B cell (primary cell): ENCODE results near the gene ARL6. TPM values are rescaled to one million over a fixed set of nuclear protein-coding genes. Genes with fewer than 3 reads are reported as not detected.
"Not testable (repeated sequence)": the region's sequence is repeated elsewhere in the genome, so short reads cannot be mapped to it uniquely, and the experiment has no call there.

ENCODE experiments used
- ATAC-seq: fragments of 200-7000 bp; cut with Tn5 transposase; one replicate; pipeline ENCODE4 v1.10.0; 2021; ENCODE audit warnings: low read depth, mild to moderate bottlenecking, moderate number of reproducible peaks, moderate library complexity
- CTCF ChIA-PET: fragments of 350-600 bp; sonication (Branson Sonifier 250); formaldehyde crosslinking; loops from one replicate; lab custom pipeline; 2021; ENCODE audit warnings: antibody characterized with exemption, inconsistent platforms; lab: Charles Lee
- POLR2A ChIA-PET: fragments of 350-600 bp; sonication (Branson Sonifier 250); formaldehyde crosslinking; loops from one replicate; lab custom pipeline; 2021; ENCODE audit warnings: antibody characterized with exemption; lab: Charles Lee
- DNase-seq: peaks from one replicate; pipeline ENCODE4 v3.0.0; 2013
- H2AFZ ChIP-seq: 2 replicates; pipeline ENCODE4 v1.6.1; 2012; ENCODE audit warnings: mild to moderate bottlenecking, low read depth, low read length; ENCODE audit not compliant: insufficient read depth, poor library complexity, severe bottlenecking
- H3K27ac ChIP-seq, 2 donors: 1 replicate in 1 of 2; 2 replicates in 1 of 2; pipeline ENCODE4 v1.5.1; 2012 to 2013; ENCODE audit warnings: low read length in 2 of 2, mild to moderate bottlenecking in 2 of 2, moderate library complexity in 1 of 2
- H3K27me3 ChIP-seq, 4 experiments: fragments of 200-600 bp in 1 of 4; sonication (generic) in 1 of 4; replicated peaks in 1 of 4; 1 replicate in 2 of 4; 2 replicates in 2 of 4; pipeline versions ENCODE4 v1.6.1 to v1.7.0; 2013 to 2016; ENCODE audit warnings: low read length in 3 of 4, mild to moderate bottlenecking in 2 of 4, mixed read lengths in 1 of 4, moderate library complexity in 1 of 4; ENCODE audit not compliant: insufficient read depth in 4 of 4, control insufficient read depth in 3 of 4; ENCODE audit errors: control extremely low read depth in 1 of 4
- H3K36me3 ChIP-seq, 2 experiments: replicated peaks in 1 of 2; 1 replicate in 1 of 2; 2 replicates in 1 of 2; pipeline versions ENCODE4 v1.6.1 to v1.7.1; 2013; ENCODE audit warnings: low read length in 1 of 2; ENCODE audit not compliant: insufficient read depth in 2 of 2, control insufficient read depth in 1 of 2; ENCODE audit errors: control extremely low read depth in 1 of 2, extremely low read depth in 1 of 2
- H3K4me1 ChIP-seq, 2 donors: fragments of 200-600 bp in 1 of 2; sonication (generic) in 1 of 2; 1 replicate in 1 of 2; 2 replicates in 1 of 2; pipeline versions ENCODE4 v1.5.1 to v1.6.1; 2013 to 2017; ENCODE audit warnings: low read length in 2 of 2; ENCODE audit not compliant: control insufficient read depth in 2 of 2, insufficient read depth in 2 of 2
- H3K4me2 ChIP-seq: replicated peaks from 2 replicates; pipeline ENCODE3; 2012; ENCODE audit warnings: mild to moderate bottlenecking, low read depth, low read length; ENCODE audit not compliant: poor library complexity, severe bottlenecking
- H3K4me3 ChIP-seq, 5 experiments: fragments of 200-600 bp in 1 of 5; sonication (generic) in 1 of 5; 1 replicate in 3 of 5; 2 replicates in 2 of 5; pipeline versions ENCODE4 v1.5.1 to v1.7.0; 2011 to 2016; ENCODE audit warnings: low read length in 4 of 5, mild to moderate bottlenecking in 4 of 5, low read depth in 2 of 5, control low read depth in 1 of 5, moderate library complexity in 1 of 5; ENCODE audit not compliant: insufficient read depth in 1 of 5; ENCODE audit errors: control extremely low read depth in 1 of 5, extremely low read depth in 1 of 5
- H3K79me2 ChIP-seq: fragments of 200-600 bp; sonication (generic); one replicate; pipeline ENCODE4 v1.6.0; 2016; ENCODE audit warnings: low read length; ENCODE audit not compliant: control insufficient read depth, insufficient read depth
- H3K9ac ChIP-seq: fragments of 200-600 bp; sonication (generic); 2 replicates; pipeline ENCODE4 v1.6.1; 2017; ENCODE audit warnings: mild to moderate bottlenecking, low read length, moderate library complexity
- H3K9me3 ChIP-seq, 3 donors: one replicate each; pipeline versions ENCODE4 v1.6.1 to v1.7.1; 2013; ENCODE audit warnings: low read length in 2 of 3; ENCODE audit not compliant: control insufficient read depth in 2 of 3, insufficient read depth in 1 of 3; ENCODE audit errors: control extremely low read depth in 1 of 3
- H4K20me1 ChIP-seq: 2 replicates; pipeline ENCODE4 v1.6.0; 2012; ENCODE audit warnings: mild to moderate bottlenecking, low read length; ENCODE audit not compliant: insufficient read depth, control insufficient read depth, poor library complexity, severe bottlenecking
- H3K27ac Mint-ChIP-seq: one replicate; pipeline ENCODE4 v1.8.0; 2021; ENCODE audit warnings: mixed read lengths
- H3K27me3 Mint-ChIP-seq: one replicate; pipeline ENCODE4 v1.8.0; 2021; ENCODE audit warnings: mixed read lengths
- H3K4me1 Mint-ChIP-seq: one replicate; pipeline ENCODE4 v1.8.0; 2021; ENCODE audit warnings: mixed read lengths
- H3K4me3 Mint-ChIP-seq: one replicate; pipeline ENCODE4 v1.8.0; 2021; ENCODE audit warnings: mixed read lengths
- H3K9me3 Mint-ChIP-seq: one replicate; pipeline ENCODE4 v1.8.0; 2022; ENCODE audit warnings: mixed read lengths; ENCODE audit not compliant: insufficient read depth
- CTCF ChIP-seq: fragments of 200-600 bp; IDR thresholded peaks from one replicate; pipeline ENCODE4 v1.8.0; 2022; ENCODE audit warnings: antibody characterized with exemption, mild to moderate bottlenecking
- EZH2 ChIP-seq: IDR thresholded peaks from 2 replicates; pipeline ENCODE4 v1.6.1; 2012; ENCODE audit warnings: borderline replicate concordance, low read depth, mild to moderate bottlenecking, moderate library complexity, low read length; ENCODE audit not compliant: insufficient read depth, poor library complexity, severe bottlenecking
- WGBS: methylation state at CpG from one replicate; pipeline ENCODE4 v1.1.5; 2013; ENCODE audit warnings: missing lambda C conversion rate; ENCODE audit not compliant: insufficient coverage; 5-methylcytosine and 5-hydroxymethylcytosine counted together
- intact Hi-C: fragments of 100-400 bp; cut with micrococcal nuclease; formaldehyde crosslinking; loops from one replicate; pipeline ENCODE4 v1.10.0; 2022
- polyA plus RNA-seq: library from polyadenylated mRNA; depleted of rRNA; stranded (reverse); fragments of >200 nt; gene quantifications from 2 replicates; pipeline ENCODE4 v1.2.3, GENCODE V29; 2012
- total RNA-seq, 2 donors: library from RNA; stranded (reverse); fragments of 120-200 nt in 1 of 2; gene quantifications; 1 replicate in 1 of 2; 2 replicates in 1 of 2; pipeline versions ENCODE4 v1.2.3 to v1.2.4, GENCODE V29; 2013 to 2022

Gene ARL6
- total and polyA plus RNA-seq, 2 donors (not counting 1 experiment from before 2014, with no cell fraction given) = 1.6 to 5.6 TPM

DNA sequence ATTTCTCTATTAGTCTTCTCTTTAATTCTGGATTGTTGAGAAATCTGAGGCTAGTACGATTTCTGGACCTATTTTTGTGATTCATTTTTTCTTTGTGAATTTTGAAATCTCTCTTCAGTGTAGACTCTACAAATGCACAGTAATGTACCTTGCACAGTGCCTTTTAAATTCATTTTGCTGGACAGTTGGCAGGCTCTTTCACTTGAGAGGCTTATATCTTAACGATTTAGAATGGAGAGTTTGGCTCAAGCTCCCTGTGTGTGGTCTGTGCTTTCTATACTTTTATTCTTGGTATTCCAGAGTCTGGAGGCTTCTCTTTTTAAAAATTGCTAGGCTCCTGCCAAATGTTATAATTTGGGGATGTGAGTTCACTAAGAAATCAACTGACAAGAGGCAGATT is 66.1 kb downstream of the ARL6 start:
- ATAC-seq = no peak
- Histone ChIP-seq H3K4me1 (no peaks in the 10 kb centered on the region), H3K4me3 (no peak overlapping the region), H3K79me2 (no peaks in the 10 kb centered on the region), H4K20me1 (no peaks in the 10 kb centered on the region), H3K36me3 (no peaks in the 10 kb centered on the region), H3K27me3 (no peaks in the 10 kb centered on the region), H3K4me2 (no peak overlapping the region), H3K9me3 (no peaks in the 10 kb centered on the region), H3K27ac (no peak overlapping the region), H3K9ac (no peak overlapping the region), H2AFZ (no peak overlapping the region)
- no CpG with 5 or more reads among the region's 2 CpGs for WGBS
- no peak for DNase-seq
- intact Hi-C loops = no loop called here
- H3K9me3 Mint-ChIP-seq = no peaks in the 10 kb centered on the region
- peaks cover under 1% of the 10 kb centered on the region for H3K27me3 Mint-ChIP-seq
- POLR2A ChIA-PET = no interaction called here
- CTCF ChIA-PET = no interaction called here
- H3K4me3 Mint-ChIP-seq = no peak overlapping the region
- TF ChIP-seq CTCF (no peak), EZH2 (no peak)
- H3K27ac Mint-ChIP-seq = no peak overlapping the region
- no peaks in the 10 kb centered on the region for H3K4me1 Mint-ChIP-seq

GRCh38 chr3:97831140-97831539 is 66.6 kb downstream of the ARL6 start:
- DNase-seq = no peak
- ChIA-PET CTCF (interaction anchor here (0.7 kb wide), 1 partner anchor 193 kb away, joined by 3 read pairs; no protein-coding TSS in a partner anchor), POLR2A (no interaction called here)
- intact Hi-C loops = no loop called here
- Histone ChIP-seq H3K4me2 (no peak overlapping the region), H3K9ac (no peak overlapping the region), H2AFZ (no peak overlapping the region), H3K27ac (no peak overlapping the region), H3K4me1 (no peaks in the 10 kb centered on the region), H4K20me1 (no peaks in the 10 kb centered on the region), H3K79me2 (no peaks in the 10 kb centered on the region), H3K9me3 (no peaks in the 10 kb centered on the region), H3K4me3 (no peak overlapping the region), H3K36me3 (no peaks in the 10 kb centered on the region), H3K27me3 (no peaks in the 10 kb centered on the region)
- Mint-ChIP-seq H3K9me3 (no peaks in the 10 kb centered on the region), H3K27me3 (no peaks in the 10 kb centered on the region), H3K4me1 (no peaks in the 10 kb centered on the region), H3K4me3 (no peak overlapping the region), H3K27ac (no peak overlapping the region)
- no peak for ATAC-seq
- TF ChIP-seq CTCF = no peak
- TF ChIP-seq EZH2 = no peak
- WGBS = no CpG with 5 or more reads among the region's 1 CpG

DNA sequence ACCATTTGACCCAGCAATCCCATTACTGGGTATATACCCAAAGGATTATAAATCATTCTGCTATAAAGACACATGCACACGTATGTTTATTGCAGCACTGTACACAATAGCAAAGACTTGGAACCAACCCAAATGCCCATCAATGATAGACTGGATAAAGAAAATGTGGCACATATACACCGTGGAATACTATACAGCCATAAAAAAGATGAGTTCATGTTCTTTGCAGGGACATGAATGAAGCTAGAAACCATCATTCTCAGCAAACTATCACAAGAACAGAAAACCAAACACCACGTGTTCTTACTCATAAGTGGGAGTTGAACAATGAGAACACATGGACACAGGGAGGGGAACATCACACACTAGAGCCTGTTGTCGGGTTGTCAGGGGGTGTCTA is 68.6 kb downstream of the ARL6 start:
- H3K27ac ChIP-seq, H3K27ac Mint-ChIP-seq, H3K27me3 Mint-ChIP-seq, H3K9me3 Mint-ChIP-seq, intact Hi-C loops, H3K4me2 ChIP-seq, CTCF ChIA-PET, DNase-seq, POLR2A ChIA-PET, H3K79me2 ChIP-seq, H3K27me3 ChIP-seq, H4K20me1 ChIP-seq, H3K9ac ChIP-seq, H3K4me3 ChIP-seq, ATAC-seq, H2AFZ ChIP-seq, H3K36me3 ChIP-seq, H3K4me3 Mint-ChIP-seq, H3K4me1 Mint-ChIP-seq, H3K4me1 ChIP-seq, H3K9me3 ChIP-seq: not testable (repeated sequence)
- WGBS = no CpG with 5 or more reads among the region's 4 CpGs
